T-helper 9 cell (primary cell): ENCODE data around the gene SH3RF3.

Source experiments
- DNase-seq: peaks from one replicate; pipeline ENCODE4 v3.0.0-alpha.2; 2020

The SH3RF3 gene

DNA sequence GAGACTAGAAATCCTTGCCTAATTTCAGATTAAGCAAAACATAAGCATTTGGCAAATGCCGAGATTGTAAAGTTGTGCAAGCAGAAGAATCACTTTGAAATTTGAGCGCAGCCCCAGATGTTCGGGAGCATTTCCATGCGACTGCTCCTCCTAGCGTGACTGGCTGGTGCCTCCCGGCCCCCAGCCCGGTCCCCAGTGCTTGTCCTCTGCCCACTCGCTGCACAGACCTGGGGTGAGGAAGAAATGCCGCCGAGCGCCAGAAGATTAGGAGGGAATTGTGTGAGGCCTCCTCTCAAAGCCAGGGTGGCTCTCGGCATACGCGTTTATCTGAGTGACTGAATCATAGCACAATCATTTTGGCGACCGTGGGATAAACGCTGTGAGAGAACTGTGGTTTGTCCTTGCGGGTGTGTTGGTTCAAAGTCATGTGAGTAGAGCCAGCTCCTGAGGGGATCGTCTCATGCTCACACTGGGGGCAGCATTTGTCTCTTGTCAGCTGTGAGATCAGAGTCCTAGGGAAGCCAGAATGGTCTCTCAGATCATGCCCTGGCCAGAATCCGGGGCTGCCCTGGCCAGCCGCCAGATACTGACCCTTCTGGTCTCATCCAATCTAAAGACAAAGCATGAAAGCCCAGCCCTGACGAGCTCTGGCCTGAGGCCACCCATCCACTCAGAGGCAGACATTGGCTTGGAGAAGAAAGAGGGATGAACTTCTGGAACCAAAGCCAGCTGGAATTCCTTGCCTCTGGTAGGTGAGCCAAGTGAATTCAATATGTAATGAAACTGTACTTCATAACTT is 189.3 kb downstream of the SH3RF3 start:
- DNase-seq = no peak

DNA sequence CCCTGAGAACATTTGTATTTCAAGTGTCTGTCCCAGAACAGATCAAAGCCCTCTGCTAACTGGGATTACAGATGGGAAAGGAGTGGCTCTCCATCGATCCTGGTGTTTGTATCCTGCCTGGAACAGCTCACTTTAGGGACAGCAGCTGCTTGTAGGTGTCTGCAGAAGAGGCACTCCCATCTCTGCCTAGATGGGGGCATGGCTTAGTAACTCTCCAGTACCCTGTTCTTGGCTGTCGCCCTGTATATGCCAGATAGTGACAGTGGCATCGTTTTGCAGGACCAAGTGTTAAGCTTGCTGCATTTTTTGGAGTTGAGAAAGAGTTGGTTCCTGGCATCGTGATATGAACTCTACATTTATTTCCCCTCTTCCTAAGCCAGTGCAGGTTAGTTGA is 189.9 kb downstream of the SH3RF3 start:
- DNase-seq = no peak

DNA sequence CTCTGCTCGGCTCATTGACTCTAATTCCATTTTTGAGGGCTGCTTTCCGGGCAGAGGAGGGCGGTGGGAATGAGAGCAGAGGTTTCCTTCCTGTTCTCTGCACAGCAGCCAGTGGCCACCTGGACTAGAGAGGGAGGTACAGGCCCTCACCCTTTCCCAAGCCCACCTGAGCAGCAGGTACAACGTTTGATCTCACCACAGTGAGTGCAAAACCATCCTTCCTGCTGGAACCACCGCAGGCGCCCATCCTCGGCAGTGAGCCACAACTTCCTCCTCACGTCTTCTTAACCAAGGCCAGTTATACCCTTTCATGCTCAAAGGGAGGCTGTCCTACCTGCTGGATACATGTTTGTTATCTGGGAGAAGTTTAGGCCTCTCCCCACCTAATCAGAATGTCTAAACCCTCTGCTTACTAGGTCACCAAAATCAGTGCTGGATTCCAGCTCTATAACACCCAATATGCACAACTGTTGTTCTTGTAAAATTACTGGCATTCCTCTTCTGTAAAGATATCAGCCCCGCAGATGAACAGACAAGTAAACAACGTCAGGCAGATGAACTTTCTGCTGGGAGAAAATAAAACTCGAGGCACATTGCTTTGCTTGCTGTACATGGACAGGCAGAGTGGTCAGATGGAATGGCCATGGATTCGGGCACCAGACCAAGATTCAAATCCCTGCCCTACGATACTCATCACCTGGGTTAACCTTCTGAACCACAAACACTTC is 191.4 kb downstream of the SH3RF3 start:
- DNase-seq = no peak

DNA sequence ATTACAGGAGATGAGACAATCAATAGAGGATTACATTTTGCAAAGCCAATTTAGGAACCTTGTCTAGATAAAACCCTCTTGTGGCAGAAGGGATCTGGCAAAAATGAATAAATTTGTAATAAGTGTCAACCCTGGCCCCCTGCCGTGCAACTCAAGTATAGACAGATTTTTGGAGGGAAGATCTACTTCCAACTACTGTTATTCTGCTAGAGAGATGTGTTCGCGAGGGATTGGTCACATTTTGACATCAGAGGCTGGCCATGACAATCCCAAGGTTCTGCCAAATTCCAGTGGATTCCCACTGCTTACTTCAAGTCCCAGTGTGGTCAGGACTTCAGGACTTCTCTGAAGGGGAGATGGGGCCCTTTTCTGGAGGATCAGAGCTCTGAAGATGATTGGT is 192.6 kb downstream of the SH3RF3 start:
- no peak for DNase-seq

- no peak for DNase-seq
Measured at GRCh38 chr2:109322111-109322510, 193.1 kb downstream of the SH3RF3 start.

DNA sequence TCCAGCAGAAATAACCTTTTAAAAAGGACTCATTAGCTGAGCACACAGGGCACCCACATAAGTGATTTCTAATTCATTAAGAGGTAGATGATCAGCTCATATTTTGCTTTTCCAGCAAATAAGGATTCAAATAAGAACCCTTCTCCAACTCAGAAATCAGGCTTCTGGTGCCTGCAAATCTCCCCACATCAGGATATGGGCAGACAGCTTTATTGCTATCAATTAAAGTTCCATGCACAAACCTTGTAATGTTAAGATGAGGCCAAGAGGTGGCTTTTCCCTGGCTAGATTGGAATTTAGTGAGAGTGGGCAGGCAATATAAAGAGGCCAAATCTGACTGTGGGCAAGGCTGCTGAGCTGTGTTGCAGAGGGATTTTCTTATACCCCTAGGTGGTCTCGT is 193.6 kb downstream of the SH3RF3 start:
- no peak for DNase-seq

GRCh38 chr2:109324861-109325260 is 195.9 kb downstream of the SH3RF3 start:
- no peak for DNase-seq

- no peak for DNase-seq
Measured at GRCh38 chr2:109325570-109325969, 196.6 kb downstream of the SH3RF3 start.

GRCh38 chr2:109326306-109326705 is 197.3 kb downstream of the SH3RF3 start:
- no peak for DNase-seq

DNA sequence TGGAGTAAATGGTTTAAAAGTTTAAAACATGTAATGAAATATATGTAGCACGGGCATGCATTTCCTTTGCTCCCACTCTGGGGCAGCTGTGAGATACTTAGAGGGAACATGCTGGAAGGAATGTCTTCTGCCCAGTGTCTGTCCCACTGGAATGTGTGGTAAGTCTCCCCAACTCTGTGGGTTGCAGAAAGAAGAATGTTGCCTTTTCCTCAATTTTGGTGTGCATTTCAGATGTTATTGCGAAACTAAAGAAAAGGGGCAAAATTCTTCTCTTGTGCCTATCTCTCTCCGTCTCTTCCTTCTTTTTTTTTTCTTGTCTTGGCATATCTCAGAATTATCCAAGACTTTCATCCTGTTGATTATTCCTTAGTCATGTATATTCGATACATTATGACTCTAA is 201.1 kb downstream of the SH3RF3 start:
- no peak for DNase-seq

DNA sequence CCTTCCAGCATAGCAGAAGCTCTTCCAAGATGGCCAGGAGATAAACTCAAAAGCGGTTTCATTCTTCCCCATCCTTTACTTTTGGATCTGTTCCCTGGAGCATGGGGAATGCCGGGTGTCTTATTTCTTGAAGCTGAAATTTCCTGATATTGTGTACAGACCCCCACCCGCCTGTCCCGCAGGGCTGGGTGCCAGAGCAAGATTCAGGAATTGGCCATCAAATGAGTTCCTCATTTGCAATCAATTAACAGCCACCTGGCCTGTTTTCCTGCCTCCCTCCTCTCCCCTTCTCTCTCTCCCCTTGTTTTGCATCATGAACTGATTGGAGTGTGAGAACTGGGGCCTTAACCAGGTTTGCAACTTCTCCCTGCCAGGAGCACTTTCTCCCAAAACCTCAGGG is 202.1 kb downstream of the SH3RF3 start:
- no peak for DNase-seq

GRCh38 chr2:109331896-109332848 is 203.2 kb downstream of the SH3RF3 start:
- no peak for DNase-seq

DNA sequence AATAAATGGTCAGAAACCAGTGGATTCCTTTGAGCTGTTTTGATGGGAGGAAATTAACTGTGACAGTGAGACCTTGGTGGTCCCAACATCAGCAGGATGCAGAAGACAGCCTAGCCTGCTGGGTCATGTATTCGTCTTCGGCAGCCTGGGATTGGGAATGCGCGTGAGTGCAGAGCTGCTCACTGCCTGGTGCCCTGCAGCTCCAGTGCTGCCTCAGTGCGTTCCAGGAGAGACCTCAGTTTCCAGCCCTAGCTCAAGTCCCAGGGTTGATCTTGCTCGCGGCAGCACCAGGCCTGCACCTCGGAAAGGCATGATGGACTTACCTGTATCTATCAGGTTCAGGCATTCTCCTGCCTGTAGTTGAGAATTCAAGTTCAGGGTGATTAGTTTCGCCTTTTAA is 203.9 kb downstream of the SH3RF3 start:
- no peak for DNase-seq

DNA sequence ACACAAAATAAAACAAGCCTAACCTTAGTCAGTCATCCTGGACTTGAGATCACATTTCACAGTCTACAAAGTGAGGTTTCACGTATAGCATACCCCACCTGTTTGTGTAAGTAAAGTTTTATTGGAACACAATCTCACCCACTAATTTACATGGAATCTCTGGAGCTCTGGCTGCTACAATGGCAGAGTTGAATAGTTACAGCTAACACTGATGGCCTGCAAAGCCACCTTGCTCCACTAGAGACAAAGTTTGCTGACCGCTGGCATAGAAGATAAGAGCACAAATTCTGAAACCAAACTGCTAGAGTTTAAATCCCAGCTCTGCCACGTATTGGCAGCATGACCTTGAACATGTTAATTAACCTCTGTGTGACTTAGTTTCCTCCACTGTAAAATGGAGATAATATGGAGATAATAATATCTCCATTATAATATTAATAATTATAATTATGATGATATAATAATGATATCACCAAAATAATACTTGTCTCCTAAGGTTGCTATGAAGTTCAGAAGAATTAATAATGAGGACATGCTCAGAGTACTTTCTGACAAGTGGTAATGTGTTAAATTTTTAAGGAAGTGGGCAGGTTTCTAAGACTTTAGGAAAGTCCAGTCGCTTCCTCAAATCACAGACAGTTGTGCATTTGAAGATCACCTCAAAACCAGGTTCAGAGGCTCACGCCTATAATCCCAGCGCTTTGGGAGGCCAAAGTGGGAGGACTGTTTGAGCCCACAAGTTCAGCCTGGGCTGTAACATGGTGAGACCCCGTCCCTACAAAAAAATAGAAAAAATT is 204.6 kb downstream of the SH3RF3 start:
- no peak for DNase-seq

- DNase-seq = no peak
Measured at GRCh38 chr2:109335631-109336176, 206.7 kb downstream of the SH3RF3 start.

DNA sequence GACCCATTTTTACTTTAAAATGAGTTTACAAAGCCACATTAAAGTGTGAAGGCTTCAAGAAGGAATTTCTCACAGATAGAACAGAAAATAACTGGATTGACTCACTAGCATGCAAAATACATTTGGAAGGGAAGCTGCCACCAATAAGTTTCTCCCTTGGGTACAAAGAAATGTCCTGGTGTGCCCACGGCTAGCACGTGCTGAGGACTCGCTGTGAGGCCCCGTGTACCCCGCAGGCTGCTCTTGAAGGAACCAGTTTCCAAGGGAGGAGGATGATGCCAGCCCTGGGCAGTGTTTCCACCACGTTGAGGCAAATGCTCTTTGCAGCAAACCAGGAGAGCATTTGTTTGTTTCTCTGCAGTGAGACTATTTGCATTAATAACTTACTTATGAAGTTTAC is 207.3 kb downstream of the SH3RF3 start:
- DNase-seq = no peak

- DNase-seq = no peak
Measured at GRCh38 chr2:109337221-109337620, 208.2 kb downstream of the SH3RF3 start.

DNA sequence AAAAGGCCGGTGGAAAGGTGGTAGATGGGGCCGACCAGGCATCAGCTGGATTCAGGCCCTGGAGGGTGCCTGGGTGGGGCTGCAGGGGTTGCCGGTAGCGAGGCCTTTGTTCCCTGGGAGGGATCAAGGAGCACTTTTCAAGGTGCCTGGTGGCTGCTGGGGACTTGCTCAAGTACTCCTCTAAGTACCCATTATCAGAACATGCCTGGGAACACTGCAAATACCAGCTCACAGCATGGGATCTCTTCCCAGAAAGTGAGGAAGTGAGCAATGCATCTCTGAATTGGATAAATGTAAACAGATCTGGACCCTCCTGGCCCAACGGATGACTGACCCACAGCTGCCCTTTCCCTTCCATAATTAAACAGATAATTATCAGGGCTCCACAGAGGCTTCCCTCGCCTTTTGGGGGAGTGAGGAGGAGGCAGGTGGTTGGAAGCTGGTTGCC is 210.5 kb downstream of the SH3RF3 start:
- no peak for DNase-seq

GRCh38 chr2:109340381-109340780 is 211.4 kb downstream of the SH3RF3 start:
- DNase-seq = no peak

DNA sequence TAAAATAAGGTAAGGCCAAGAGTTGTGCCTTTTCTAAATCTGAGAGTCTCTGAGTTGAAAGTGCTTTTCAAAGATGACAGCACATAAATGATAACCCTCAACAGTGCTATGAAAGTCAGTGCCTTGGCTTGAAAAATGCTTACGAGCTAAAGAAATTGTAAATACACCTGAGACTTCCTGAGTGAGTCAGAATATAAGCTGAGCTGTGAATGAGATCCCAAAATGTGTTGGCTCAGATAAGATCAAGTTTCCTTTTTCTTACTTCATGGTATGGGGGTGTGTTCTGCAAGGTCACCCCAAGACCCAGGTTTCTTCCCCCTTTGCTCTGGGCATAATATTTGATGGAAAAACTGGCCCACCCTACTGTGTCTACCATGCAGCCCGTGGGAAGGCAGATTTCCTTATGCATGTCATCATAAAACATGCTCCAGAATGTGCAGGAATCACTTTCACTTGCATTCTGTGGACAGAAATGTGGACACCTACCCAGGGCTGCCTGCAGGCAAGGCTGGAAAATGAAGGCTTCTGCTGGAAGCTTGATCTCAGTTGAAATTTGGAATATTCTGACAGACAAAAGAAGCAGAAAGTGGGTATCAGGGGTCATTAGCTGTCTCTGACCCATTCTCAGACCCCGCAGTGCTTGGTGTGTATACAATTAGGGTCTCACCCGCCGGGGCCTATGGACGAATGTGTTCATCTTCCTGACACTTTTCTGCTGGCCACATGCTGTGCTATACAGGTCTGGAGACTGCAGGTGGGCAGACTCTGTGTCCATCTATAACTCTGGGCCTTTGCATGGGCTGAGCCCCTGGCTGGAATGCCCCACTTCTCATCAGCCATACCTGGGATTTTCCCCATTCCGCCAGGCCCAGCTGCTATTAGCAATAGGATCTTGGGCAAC is 212.6 kb downstream of the SH3RF3 start:
- no peak for DNase-seq
